GM18861 (cell line): ENCODE results near the gene BAK1.
"Not testable (repeated sequence)": the region's sequence is repeated elsewhere in the genome, so short reads cannot be mapped to it uniquely, and the experiment has no call there.

Source experiments
- ATAC-seq: cut with Tn5 transposase; IDR thresholded peaks from one replicate; pipeline ENCODE4 v1.9.1; 2021; ENCODE audit not compliant: unreplicated experiment

BAK1 gene

DNA sequence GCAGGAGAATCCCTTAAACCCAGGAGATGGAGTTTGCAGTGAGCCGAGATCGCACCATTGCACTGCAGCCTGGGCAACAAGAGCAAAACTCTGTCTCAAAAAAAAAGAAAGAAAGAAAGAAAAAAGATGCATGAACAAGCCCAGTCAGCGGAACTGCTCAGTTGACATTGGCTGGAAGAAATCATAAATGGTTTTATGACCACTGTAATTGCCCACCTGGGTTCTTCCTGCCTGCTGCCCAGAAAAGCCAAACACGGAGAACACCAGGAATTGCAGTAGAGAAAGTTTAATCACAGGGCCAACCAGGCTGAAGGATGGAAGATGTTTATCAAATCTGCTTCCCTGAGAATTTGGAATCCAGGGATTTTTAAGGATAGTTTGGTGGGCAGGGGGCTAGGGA lies 22.7 kb downstream of the BAK1 start:
- ATAC-seq, result no peak

DNA sequence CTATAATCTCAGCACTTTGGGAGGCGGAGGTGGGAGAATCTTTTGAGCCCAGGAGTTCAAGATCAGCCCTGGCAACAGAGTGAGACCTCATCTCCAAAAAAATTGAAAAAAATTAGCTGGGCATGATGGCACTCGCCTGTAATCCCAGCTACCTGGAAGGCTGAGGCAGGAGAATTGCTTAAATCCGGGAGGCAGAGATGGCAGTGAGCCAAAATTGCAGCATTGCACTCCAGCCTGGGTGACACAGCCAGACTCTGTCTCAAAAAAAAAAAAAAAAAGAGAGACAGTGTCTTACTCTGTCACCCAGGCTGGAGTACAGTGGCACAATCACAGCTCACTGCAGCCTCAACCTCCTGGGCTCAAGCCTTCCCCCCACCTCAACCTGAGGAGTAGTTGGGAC lies 27.2 kb downstream of the BAK1 start:
- not testable (repeated sequence) for ATAC-seq

DNA sequence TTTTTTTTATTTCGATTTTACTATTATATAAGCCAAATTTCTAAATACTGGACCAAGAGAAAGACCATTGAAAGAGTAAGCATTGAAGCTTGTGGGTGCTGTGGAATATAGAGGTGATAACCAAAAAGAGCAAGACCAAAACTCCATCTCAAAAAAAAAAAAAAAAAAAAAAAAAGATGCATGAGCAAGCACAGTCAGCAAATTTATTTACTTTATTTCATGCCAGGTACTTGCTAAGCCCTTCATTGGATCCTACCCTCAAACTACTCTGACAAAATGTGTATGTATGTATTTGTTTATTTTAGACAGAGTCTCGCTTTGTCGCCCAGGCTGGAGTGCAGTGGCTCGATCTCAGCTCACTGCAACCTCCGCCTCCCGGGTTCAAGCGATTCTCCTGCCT lies 27.8 kb downstream of the BAK1 start:
- ATAC-seq, result no peak

DNA sequence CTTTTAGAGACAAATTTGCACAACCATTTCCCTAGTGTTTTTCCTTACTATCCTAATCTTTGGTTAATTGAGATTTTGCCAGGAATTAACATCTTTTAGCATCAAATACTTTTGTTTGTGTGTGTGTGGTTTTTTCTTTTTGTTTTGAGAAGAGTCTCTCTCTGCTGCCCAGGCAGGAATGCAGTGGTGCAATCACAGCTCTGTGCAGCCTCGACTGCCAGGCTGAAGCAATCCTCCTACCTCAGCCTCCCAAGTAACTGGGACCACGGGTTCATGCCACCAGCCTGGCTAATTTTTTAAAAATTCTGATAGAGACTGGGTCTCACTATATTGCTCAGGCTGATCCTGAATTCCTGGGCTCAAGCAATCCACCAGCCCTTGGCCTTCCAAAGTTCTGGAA lies 28.5 kb downstream of the BAK1 start:
- no peak for ATAC-seq

GRCh38 chr6:33549896-33550295 lies 30.2 kb downstream of the BAK1 start:
- ATAC-seq, result no peak

- no peak for ATAC-seq
Observed at GRCh38 chr6:33549196-33549595, 30.9 kb downstream of the BAK1 start.

DNA sequence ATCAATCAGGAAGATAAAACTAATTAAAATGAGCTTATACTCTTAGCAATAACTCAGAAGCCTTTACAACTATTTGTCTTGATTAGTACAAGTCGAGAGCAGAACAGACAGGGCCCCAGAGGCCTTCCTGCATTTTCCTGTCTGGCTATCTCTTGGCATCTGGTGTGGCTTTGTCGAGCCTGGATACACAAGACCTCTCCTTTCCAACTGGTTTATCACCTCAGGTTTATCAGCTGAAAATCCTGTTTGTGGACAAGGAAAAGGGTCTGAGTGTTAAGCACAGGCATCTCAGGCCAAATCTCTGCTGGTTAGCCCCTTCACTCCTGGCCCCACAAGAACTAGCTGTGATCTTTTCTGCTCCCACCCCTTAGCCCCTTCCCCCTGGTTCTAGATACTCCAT lies 32.6 kb downstream of the BAK1 start:
- no peak for ATAC-seq

GRCh38 chr6:33546766-33547165 lies 33.3 kb downstream of the BAK1 start:
- no peak for ATAC-seq

- not testable (repeated sequence) for ATAC-seq
Observed at GRCh38 chr6:33545292-33545691, 34.8 kb downstream of the BAK1 start.

- no peak for ATAC-seq
Observed at GRCh38 chr6:33543116-33543515, 37.0 kb downstream of the BAK1 start.

- no peak for ATAC-seq
Observed at GRCh38 chr6:33540768-33541167, 39.3 kb downstream of the BAK1 start.

- no peak for ATAC-seq
Observed at GRCh38 chr6:33534702-33535101, 45.4 kb downstream of the BAK1 start.

DNA sequence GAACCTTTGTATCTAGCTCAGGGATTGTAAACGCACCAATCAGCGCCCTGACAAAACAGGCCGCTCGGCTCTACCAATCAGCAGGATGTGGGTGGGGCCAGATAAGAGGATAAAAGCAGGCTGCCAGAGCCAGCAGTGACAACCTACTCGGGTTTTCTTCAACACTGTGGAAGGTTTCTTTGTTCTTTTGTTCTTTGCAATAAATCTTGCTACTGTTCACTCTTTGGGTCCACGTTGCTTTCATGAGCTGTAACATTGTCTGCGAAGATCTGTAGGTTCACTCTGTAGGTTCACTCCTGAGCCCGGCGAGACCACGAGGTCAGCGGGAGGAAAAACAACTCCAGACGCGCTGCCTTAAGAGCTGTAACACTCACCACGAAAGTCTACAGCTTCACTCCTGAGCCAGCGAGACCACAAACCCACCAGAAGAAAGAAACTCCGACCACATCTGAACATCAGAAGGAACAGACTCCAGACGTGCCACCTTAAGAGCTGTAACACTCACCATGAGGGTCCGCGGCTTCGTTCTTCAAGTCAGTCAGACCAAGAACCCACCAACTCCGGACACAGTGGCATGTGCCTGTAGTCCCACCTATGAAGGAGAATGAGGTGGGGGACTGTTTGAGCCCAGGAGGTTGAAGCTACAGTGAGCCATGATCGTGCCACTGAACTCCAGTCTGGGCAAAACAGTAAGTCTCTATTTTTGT lies 46.8 kb downstream of the BAK1 start:
- not testable (repeated sequence) for ATAC-seq

GRCh38 chr6:33532431-33532830 lies 47.6 kb downstream of the BAK1 start:
- ATAC-seq, result not testable (repeated sequence)

- not testable (repeated sequence) for ATAC-seq
Observed at GRCh38 chr6:33530617-33531016, 49.5 kb downstream of the BAK1 start.
